Testis (tissue), 3 donors: Measurements from ENCODE around the gene IBTK. TPM values are rescaled to one million over a fixed set of nuclear protein-coding genes. Genes with fewer than 3 reads are reported as not detected.

ENCODE experiments used
- DNase-seq: peaks from one replicate; pipeline ENCODE4 v3.0.0-alpha.2; 2019
- H3K27ac ChIP-seq, 2 donors: fragments of 200-600 bp; sonication (generic); one replicate each; pipeline ENCODE4 v1.5.1; 2019
- H3K27me3 ChIP-seq: fragments of 200-600 bp; sonication (generic); one replicate; pipeline ENCODE4 v1.5.1; 2019
- H3K36me3 ChIP-seq: fragments of 200-600 bp; sonication (generic); one replicate; pipeline ENCODE4 v1.5.1; 2017; ENCODE audit warnings: low read depth; ENCODE audit errors: missing control alignments
- H3K4me1 ChIP-seq: fragments of 200-600 bp; sonication (generic); one replicate; pipeline ENCODE4 v1.5.1; 2019
- H3K4me3 ChIP-seq, 2 donors: fragments of 200-600 bp; sonication (generic); one replicate each; pipeline ENCODE4 v1.5.1; 2017 to 2019
- H3K9me3 ChIP-seq: fragments of 200-600 bp; sonication (generic); one replicate; pipeline ENCODE4 v1.5.1; 2017
- POLR2A ChIP-seq: fragments of 450-650 bp; IDR thresholded peaks from one replicate; pipeline ENCODE4 v1.6.1; 2017; ENCODE audit warnings: antibody characterized with exemption, mild to moderate bottlenecking, moderate library complexity
- WGBS, 2 donors: methylation state at CpG; one replicate each; pipeline ENCODE4 v1.1.5; 2018; 5-methylcytosine and 5-hydroxymethylcytosine counted together
- intact Hi-C: fragments of 100-400 bp; cut with DNase I; formaldehyde crosslinking; loops from one replicate; pipeline ENCODE4 v1.15.1; 2023; ENCODE audit warnings: low total_unique reads
- polyA plus RNA-seq: library from polyadenylated mRNA; stranded (reverse); fragments of 350-450 nt; fragmentation: Illumina TruSeq; extraction: RNeasy Lipid Tissue Mini Kit (QIAGEN cat#74804); gene quantifications from one replicate; pipeline ENCODE4 v1.2.3, GENCODE V29; 2014; ENCODE audit warnings: low read depth, low replicate concordance; ENCODE audit not compliant: insufficient read depth
- total RNA-seq, 2 donors: library from RNA; depleted of rRNA; stranded (reverse); fragments of >200 nt; gene quantifications; one replicate each; pipeline ENCODE4 v1.2.3, GENCODE V29; 2016
- TF ChIP-seq, protein P1 (sequence below), 3 experiments: fragments of 450-650 bp in 2 of 3; fragments of 200-600 bp in 1 of 3; sonication (generic) in 1 of 3; IDR thresholded peaks; one replicate each; pipeline ENCODE4 v1.5.1; 2016 to 2019; ENCODE audit warnings: antibody characterized with exemption in 3 of 3, mild to moderate bottlenecking in 2 of 3, moderate library complexity in 1 of 3

IBTK gene
- total and polyA plus RNA-seq, 3 donors from 2014 or later: 13.8 to 26.6 (median 23.9) TPM

DNA sequence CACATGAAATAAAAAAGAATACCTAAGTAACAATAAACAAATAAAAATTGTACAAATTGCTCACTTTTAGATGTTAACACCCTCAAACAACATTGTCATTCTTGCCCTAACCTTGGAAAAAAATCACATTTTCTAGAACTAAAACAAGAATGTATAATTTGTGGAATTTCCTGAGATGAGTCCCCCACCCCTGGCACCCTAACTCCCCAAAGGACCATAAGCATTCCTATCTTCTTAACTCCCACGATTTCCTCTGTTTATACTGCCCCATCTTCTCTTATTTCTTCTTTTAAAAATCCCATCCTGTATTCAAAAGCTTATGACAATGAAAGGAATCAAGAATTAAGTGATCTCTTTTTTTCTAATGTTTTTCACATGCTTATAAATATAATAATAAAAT, 70.9 kb downstream of the IBTK start:
- DNase-seq: no peak
- intact Hi-C loops: no loop called here
- no peaks in the 10 kb centered on the region for H3K9me3 ChIP-seq
- TF ChIP-seq, protein P1, sequence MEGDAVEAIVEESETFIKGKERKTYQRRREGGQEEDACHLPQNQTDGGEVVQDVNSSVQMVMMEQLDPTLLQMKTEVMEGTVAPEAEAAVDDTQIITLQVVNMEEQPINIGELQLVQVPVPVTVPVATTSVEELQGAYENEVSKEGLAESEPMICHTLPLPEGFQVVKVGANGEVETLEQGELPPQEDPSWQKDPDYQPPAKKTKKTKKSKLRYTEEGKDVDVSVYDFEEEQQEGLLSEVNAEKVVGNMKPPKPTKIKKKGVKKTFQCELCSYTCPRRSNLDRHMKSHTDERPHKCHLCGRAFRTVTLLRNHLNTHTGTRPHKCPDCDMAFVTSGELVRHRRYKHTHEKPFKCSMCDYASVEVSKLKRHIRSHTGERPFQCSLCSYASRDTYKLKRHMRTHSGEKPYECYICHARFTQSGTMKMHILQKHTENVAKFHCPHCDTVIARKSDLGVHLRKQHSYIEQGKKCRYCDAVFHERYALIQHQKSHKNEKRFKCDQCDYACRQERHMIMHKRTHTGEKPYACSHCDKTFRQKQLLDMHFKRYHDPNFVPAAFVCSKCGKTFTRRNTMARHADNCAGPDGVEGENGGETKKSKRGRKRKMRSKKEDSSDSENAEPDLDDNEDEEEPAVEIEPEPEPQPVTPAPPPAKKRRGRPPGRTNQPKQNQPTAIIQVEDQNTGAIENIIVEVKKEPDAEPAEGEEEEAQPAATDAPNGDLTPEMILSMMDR (IDR thresholded peaks at IDR 0.05): no peak
- TF ChIP-seq POLR2A: no peak
- 40 to 42% methylated on average over 1 of the region's 1 CpG for WGBS, 2 donors
- no peak overlapping the region for H3K27ac ChIP-seq
- H3K27me3 ChIP-seq: no peaks in the 10 kb centered on the region
- no peak overlapping the region for H3K4me3 ChIP-seq
- no peaks in the 10 kb centered on the region for H3K4me1 ChIP-seq
- H3K36me3 ChIP-seq: no peaks in the 10 kb centered on the region

DNA sequence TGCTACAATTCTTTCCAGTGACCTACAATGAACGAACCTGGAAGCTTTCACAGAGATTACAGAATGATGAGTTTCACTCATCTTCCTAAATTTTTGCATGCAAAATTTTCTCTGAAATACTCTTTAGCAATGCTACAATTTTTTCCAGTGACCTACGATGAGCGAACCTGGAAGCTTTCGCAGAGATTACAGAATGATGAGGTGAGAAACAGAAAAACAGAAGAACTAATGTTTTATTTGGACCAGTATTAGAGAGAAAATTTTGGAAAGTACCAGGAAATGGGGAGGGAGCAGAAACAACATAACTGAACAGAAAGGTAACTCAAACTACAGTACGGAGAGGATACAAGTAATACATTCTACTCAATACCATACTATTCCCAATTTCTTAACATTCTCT, 75.0 kb downstream of the IBTK start:
- intact Hi-C loops: no loop called here
- Histone ChIP-seq H3K4me3 (no peak overlapping the region), H3K36me3 (no peaks in the 10 kb centered on the region), H3K27me3 (no peaks in the 10 kb centered on the region), H3K4me1 (no peaks in the 10 kb centered on the region), H3K9me3 (no peaks in the 10 kb centered on the region), H3K27ac (no peak overlapping the region)
- 95% methylated on average over 5 of the region's 5 CpGs for WGBS, 2 donors
- DNase-seq: no peak
- no peak for TF ChIP-seq POLR2A
- TF ChIP-seq, protein P1 (IDR thresholded peaks at IDR 0.05): no peak

DNA sequence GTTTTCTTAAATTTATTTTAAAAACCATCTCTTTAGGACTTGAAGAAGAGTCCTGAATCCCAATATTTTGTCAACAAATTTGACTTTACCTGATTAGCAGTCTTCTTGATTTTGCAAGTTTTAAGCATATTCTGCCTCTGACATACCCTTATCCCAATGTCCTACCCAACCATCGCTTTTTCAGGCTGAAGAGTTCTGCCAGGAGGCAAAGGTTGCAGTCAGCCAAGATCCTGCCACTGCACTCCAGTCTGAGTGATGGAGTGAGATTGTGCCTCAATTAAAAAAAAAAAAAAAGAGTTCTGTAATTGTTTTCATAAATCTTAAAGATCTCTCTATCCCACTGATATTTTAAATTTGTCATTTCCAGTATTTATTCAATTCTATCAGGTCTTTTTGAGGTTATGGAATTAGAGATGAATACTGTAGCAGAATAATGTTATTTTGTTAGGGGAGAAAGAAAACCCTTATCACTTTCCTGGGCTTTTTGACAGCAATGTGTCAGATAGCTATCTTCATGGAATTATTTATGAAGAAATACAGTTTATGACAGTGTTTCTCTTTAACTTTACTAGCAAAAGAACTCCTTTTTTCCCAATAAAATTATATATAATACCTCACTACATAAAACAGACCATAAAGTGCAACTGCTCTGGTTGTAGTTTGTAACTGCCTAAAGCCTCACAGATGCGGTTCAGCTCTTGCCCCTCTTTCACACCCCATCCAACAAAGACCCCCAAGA, 78.2 kb downstream of the IBTK start:
- Histone ChIP-seq H3K27ac (no peak overlapping the region), H3K4me3 (no peak overlapping the region), H3K9me3 (no peaks in the 10 kb centered on the region), H3K27me3 (no peaks in the 10 kb centered on the region), H3K36me3 (no peaks in the 10 kb centered on the region), H3K4me1 (no peaks in the 10 kb centered on the region)
- intact Hi-C loops: no loop called here
- 83 to 86% methylated on average over 2 of the region's 2 CpGs for WGBS, 2 donors
- DNase-seq: no peak
- TF ChIP-seq, protein P1 (IDR thresholded peaks at IDR 0.05): no peak
- TF ChIP-seq POLR2A: no peak

DNA sequence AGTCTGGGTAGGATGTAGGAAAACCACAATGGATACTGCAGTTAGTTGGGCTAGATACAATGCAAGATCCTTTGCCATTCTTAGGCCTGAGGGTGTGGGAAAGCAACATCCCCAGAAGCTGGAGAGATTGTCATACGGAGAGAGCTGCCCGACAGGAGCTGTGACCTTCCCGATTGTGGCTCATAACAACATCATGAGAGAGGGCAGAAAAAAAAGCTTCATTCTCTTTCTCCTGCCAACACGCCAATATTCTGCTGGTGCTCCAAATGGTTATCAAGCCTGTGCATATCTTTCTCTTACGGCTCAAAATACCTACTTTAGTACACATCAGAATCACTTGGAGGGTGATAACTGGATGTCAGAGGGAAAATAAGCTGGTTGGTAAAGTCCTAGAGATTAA, 81.1 kb downstream of the IBTK start:
- no peak overlapping the region for H3K4me3 ChIP-seq
- H3K4me1 ChIP-seq: no peaks in the 10 kb centered on the region
- no peak for DNase-seq
- no peak overlapping the region for H3K27ac ChIP-seq
- H3K36me3 ChIP-seq: no peaks in the 10 kb centered on the region
- H3K27me3 ChIP-seq: no peaks in the 10 kb centered on the region
- TF ChIP-seq, protein P1 (IDR thresholded peaks at IDR 0.05): no peak
- TF ChIP-seq POLR2A: no peak
- H3K9me3 ChIP-seq: no peaks in the 10 kb centered on the region
- intact Hi-C loops: no loop called here
- WGBS, 2 donors: 87 to 88% methylated on average over 5 of the region's 5 CpGs
